ENCODE measurements around the gene PRKAG2. TPM values are rescaled to one million over a fixed set of nuclear protein-coding genes. Genes with fewer than 3 reads are reported as not detected.

PRKAG2 gene
- total RNA-seq, 1 experiment from 2014 or later = 23.9 TPM

DNA sequence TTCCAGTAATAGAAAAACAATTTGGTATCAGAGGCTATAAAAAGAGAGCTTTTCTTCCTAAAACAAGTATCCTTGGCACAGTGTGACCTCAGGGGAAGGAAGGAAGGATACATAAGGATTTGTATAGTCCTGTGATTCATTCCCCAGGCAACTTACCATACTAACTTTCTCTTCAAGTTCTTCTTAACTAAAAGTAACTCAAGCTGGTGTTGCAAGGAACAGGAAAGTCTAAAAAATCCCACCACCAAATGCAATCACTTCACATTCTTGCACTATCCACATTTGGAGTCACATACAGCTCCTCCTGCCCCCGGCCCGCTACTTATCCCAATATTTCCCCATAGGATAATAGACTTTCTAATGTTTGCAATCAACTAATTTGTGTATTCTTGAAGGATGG is 84.8 kb downstream of the PRKAG2 start:
- ChIA-PET CTCF (interaction anchor here (0.6 kb wide), 3 partner anchors 59 to 380 kb away, joined by 3 to 7 read pairs (median 7); no protein-coding TSS in a partner anchor), POLR2A (ENCODE audit: unreplicated experiment) (no interaction called here)
- ATAC-seq = no peak
- intact Hi-C loops (cut with micrococcal nuclease) = no loop called here
- H3K9me2 ChIP-seq (replicated peaks; ENCODE audit: low read length) = no peaks in the 10 kb centered on the region
- no peak overlapping the region for H2AFZ ChIP-seq (ENCODE audit: low read length)
- H3K4me3 ChIP-seq (ENCODE audit: low read length) = no peak overlapping the region
- no peaks in the 10 kb centered on the region for H3K27me3 ChIP-seq (ENCODE audit: low read length)
- no peaks in the 10 kb centered on the region for H3K9me3 ChIP-seq (ENCODE audit: low read length)
- TF ChIP-seq EZH2 (IDR thresholded peaks at IDR 0.05; ENCODE audit: low read length, unreplicated experiment) (no peak), EZH2phosphoT487 (IDR thresholded peaks at IDR 0.05; ENCODE audit: borderline replicate concordance, low read length) (no peak)
- TF ChIP-seq, protein P1, sequence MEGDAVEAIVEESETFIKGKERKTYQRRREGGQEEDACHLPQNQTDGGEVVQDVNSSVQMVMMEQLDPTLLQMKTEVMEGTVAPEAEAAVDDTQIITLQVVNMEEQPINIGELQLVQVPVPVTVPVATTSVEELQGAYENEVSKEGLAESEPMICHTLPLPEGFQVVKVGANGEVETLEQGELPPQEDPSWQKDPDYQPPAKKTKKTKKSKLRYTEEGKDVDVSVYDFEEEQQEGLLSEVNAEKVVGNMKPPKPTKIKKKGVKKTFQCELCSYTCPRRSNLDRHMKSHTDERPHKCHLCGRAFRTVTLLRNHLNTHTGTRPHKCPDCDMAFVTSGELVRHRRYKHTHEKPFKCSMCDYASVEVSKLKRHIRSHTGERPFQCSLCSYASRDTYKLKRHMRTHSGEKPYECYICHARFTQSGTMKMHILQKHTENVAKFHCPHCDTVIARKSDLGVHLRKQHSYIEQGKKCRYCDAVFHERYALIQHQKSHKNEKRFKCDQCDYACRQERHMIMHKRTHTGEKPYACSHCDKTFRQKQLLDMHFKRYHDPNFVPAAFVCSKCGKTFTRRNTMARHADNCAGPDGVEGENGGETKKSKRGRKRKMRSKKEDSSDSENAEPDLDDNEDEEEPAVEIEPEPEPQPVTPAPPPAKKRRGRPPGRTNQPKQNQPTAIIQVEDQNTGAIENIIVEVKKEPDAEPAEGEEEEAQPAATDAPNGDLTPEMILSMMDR (conservative IDR thresholded peaks at IDR 0.05; ENCODE audit: low read depth, low read length) = no peak
- no peak overlapping the region for H3K27ac ChIP-seq (ENCODE audit: low read length)
- H3K79me2 ChIP-seq (ENCODE audit: low read length) = no peaks in the 10 kb centered on the region
- H3K9ac ChIP-seq (ENCODE audit: low read length) = no peak overlapping the region
- BruUV-seq (replicated peaks) = no TSS peak
- no peaks in the 10 kb centered on the region for H3K36me3 ChIP-seq (ENCODE audit: low read depth, low read length)
- H4K20me1 ChIP-seq (ENCODE audit: low read length) = no peaks in the 10 kb centered on the region
- H3K4me1 ChIP-seq (ENCODE audit: insufficient read depth, low read length) = peaks cover 32% of the 10 kb centered on the region
- no peak overlapping the region for H3K4me2 ChIP-seq (ENCODE audit: low read length)
- no peak for DNase-seq
- no peaks in the 10 kb centered on the region for H3F3A ChIP-seq (ENCODE audit: low read length, unreplicated experiment)

DNA sequence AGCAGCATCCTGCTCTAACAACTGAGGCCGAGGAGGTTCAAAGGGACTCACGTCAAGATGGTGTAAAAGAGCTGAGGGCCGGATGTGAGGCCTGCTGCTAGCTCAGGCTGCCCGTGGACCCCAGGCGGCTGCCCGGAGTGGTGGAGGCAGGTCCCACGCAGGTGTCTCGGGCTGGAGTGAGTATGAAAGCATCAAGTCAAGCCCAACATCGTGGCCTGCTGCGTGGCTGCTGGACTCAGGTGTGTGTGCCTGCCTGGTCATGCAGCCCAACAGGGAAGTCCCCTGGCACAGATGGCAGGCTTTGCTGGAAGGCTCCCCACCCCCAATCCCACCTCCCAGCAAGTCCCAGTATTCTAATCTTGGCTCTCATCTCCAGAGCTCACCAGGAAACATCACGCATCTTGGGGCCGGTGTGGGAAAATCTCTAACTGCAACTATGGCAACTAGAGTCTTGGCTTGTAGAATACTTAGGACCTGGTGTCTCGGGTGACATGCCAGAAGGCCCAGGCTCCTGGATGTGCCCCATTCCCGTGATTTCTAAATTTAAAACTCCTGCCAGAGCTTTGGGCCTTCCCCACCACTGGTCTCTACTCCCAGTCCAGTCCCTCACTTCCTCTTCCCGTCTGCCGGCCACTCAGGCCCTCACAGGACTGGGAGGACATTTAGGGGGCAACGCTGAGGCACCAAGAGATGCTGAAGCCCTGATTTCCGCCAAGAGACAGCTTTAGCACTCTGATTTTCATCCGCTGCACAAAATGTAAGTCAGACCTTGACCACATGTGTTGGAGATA is 85.9 kb downstream of the PRKAG2 start:
- H3K27me3 ChIP-seq (ENCODE audit: low read length) = no peaks in the 10 kb centered on the region
- no peaks in the 10 kb centered on the region for H3K79me2 ChIP-seq (ENCODE audit: low read length)
- H3K4me3 ChIP-seq (ENCODE audit: low read length) = no peak overlapping the region
- no peaks in the 10 kb centered on the region for H3F3A ChIP-seq (ENCODE audit: low read length, unreplicated experiment)
- no peak overlapping the region for H2AFZ ChIP-seq (ENCODE audit: low read length)
- no peaks in the 10 kb centered on the region for H3K36me3 ChIP-seq (ENCODE audit: low read depth, low read length)
- CTCF ChIA-PET = no interaction called here
- intact Hi-C loops (cut with micrococcal nuclease) = no loop called here
- no peaks in the 10 kb centered on the region for H3K9me3 ChIP-seq (ENCODE audit: low read length)
- TF ChIP-seq EZH2phosphoT487 (IDR thresholded peaks at IDR 0.05; ENCODE audit: borderline replicate concordance, low read length) (no peak), EZH2 (IDR thresholded peaks at IDR 0.05; ENCODE audit: low read length, unreplicated experiment) (no peak)
- TF ChIP-seq, protein P1 (conservative IDR thresholded peaks at IDR 0.05; ENCODE audit: low read depth, low read length) = no peak
- no peak overlapping the region for H3K27ac ChIP-seq (ENCODE audit: low read length)
- H3K4me1 ChIP-seq (ENCODE audit: insufficient read depth, low read length) = peaks cover 22% of the 10 kb centered on the region
- no TSS peak for BruUV-seq (replicated peaks)
- ATAC-seq (no peak), DNase-seq (no peak)
- no peaks in the 10 kb centered on the region for H3K9me2 ChIP-seq (replicated peaks; ENCODE audit: low read length)
- POLR2A ChIA-PET (ENCODE audit: unreplicated experiment) = no interaction called here
- no peak overlapping the region for H3K9ac ChIP-seq (ENCODE audit: low read length)
- no peaks in the 10 kb centered on the region for H4K20me1 ChIP-seq (ENCODE audit: low read length)
- no peak overlapping the region for H3K4me2 ChIP-seq (ENCODE audit: low read length)

Data from PC-3 (cell line).